ENCODE data around the gene MOB3A. TPM values are rescaled to one million over a fixed set of nuclear protein-coding genes. Genes with fewer than 3 reads are reported as not detected.

MOB3A gene
- polyA plus RNA-seq, 1 of the 3 experiments (the other 2 are of a cell fraction) = 24.1 TPM

GRCh38 chr19:2046046-2046907 is 49.8 kb downstream of the MOB3A start:
- no peaks in the 10 kb centered on the region for H3K9me2 ChIP-seq
- no peaks in the 10 kb centered on the region for H3K9me3 ChIP-seq
- H3K4me2 ChIP-seq = no peak overlapping the region
- peaks cover 4 to 42% of the 10 kb centered on the region in 2 experiments for H3K36me3 ChIP-seq (replicated peaks in 1 of 2; ENCODE audit: control insufficient read depth in 1 of 2, insufficient read depth in 2 of 2, low read length in 1 of 2)
- H4K20me1 ChIP-seq (ENCODE audit: insufficient read depth) = peaks cover 79% of the 10 kb centered on the region
- DNase-seq = no peak
- peaks cover 45% of the 10 kb centered on the region for H3K79me2 ChIP-seq (ENCODE audit: insufficient read depth)
- peaks cover 25 to 60% of the 10 kb centered on the region in 2 experiments; a peak in 3 of 4 replicates for H3K4me1 ChIP-seq (ENCODE audit: control insufficient read depth in 1 of 2, insufficient read depth in 2 of 2, low read depth in 1 of 2, low read length in 1 of 2)
- H3K27me3 ChIP-seq (ENCODE audit: insufficient read depth) = no peaks in the 10 kb centered on the region
- ChIA-PET POLR2A (no interaction called here), CTCF (interaction anchor here (0.6 to 0.9 kb wide), 2 partner anchors 107 to 116 kb away, joined by 3 to 5 read pairs; no protein-coding TSS in a partner anchor)
- no peak overlapping the region for H3K4me3 ChIP-seq (ENCODE audit: low read depth in 2 of 2, low read length in 1 of 2)
- TF ChIP-seq ZBTB33 (IDR thresholded peaks at IDR 0.05; ENCODE audit: borderline replicate concordance, low read depth) = no peak
- TF ChIP-seq ELF1 (IDR thresholded peaks at IDR 0.05) = no peak
- no peak for TF ChIP-seq REST (IDR thresholded peaks at IDR 0.05; ENCODE audit: low read depth, low read length)
- no peak for TF ChIP-seq MAX (IDR thresholded peaks at IDR 0.05; ENCODE audit: low read depth)
- TF ChIP-seq RXRA (IDR thresholded peaks at IDR 0.05; ENCODE audit: borderline replicate concordance, low read depth) = no peak
- TF ChIP-seq MXI1 (IDR thresholded peaks at IDR 0.05; ENCODE audit: low read depth, low read length) = no peak
- no peak for TF ChIP-seq EZH2phosphoT487 (IDR thresholded peaks at IDR 0.05; ENCODE audit: borderline replicate concordance, low read depth)
- TF ChIP-seq FOXM1 (IDR thresholded peaks at IDR 0.05; ENCODE audit: low read depth) = no peak
- no peak for TF ChIP-seq JUND (IDR thresholded peaks at IDR 0.05)
- no peak for TF ChIP-seq TAF1 (IDR thresholded peaks at IDR 0.05; ENCODE audit: borderline replicate concordance, low read depth, low read length)
- TF ChIP-seq RFX5 (IDR thresholded peaks at IDR 0.05; ENCODE audit: low read length) = no peak
- no peak for TF ChIP-seq POLR2AphosphoS5 (IDR thresholded peaks at IDR 0.05; ENCODE audit: low read depth, low read length)
- TF ChIP-seq FOSL2 (IDR thresholded peaks at IDR 0.05; ENCODE audit: borderline replicate concordance, low read depth) = no peak
- TF ChIP-seq GATA2 (CRISPR knock-in tag; IDR thresholded peaks at IDR 0.05) = no peak
- TF ChIP-seq CTCF (IDR thresholded peaks at IDR 0.05) = no peak
- no peak for TF ChIP-seq RAD21 (IDR thresholded peaks at IDR 0.05; ENCODE audit: low read length)
- WGBS (ENCODE audit: low lambda C conversion rate) = 95% methylated on average over 34 of the region's 50 CpGs
- H2AFZ ChIP-seq (ENCODE audit: low read depth) = no peak overlapping the region
- no peak overlapping the region; a peak in 1 of 4 replicates for H3K27ac ChIP-seq (ENCODE audit: low read depth in 2 of 2, low read length in 1 of 2)
- H3K9ac ChIP-seq = no peak overlapping the region
- peaks cover 9% of the 10 kb centered on the region for H3F3A ChIP-seq (replicated peaks; ENCODE audit: insufficient read depth)
